Renal cortical epithelial cell (primary cell): ENCODE measurements around the gene SLC47A2. TPM values are rescaled to one million over a fixed set of nuclear protein-coding genes. Genes with fewer than 3 reads are reported as not detected.
A peak's percentile ranks its signal among the peaks of the same experiment; 100 is the strongest.

Source experiments
- DNase-seq: peaks from one replicate; pipeline ENCODE4 v3.0.0-alpha.2; 2011; ENCODE audit warnings: low read depth
- total RNA-seq: library from RNA; depleted of rRNA; stranded (reverse); fragments of >200 nt; gene quantifications from 2 replicates; pipeline ENCODE4 v1.2.3, GENCODE V29; 2014

Gene SLC47A2
- total RNA-seq, 1 donor from 2014 or later, result 0.55 TPM

DNA sequence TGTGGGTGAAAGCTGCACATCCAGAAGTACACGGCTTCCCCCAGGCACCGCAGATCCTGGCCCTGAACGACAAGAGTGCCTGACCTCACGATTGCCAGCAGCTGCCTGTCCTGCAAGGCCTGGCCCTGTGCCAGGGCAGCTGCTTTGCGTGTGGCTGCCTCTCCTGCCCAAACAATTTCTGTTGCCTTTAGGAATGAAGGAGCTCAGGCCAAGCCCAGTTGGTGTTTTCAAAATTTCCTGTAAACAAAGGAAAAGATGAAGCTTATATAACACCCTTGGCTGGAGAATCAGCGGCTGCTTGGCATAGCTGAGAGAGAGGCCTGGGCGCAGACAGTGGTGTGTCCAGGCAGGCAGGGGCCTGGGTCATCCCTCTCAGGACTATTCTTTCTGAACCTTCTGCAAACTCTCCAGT lies 11.7 kb upstream of the SLC47A2 start:
- peak; percentile 79 for DNase-seq

DNA sequence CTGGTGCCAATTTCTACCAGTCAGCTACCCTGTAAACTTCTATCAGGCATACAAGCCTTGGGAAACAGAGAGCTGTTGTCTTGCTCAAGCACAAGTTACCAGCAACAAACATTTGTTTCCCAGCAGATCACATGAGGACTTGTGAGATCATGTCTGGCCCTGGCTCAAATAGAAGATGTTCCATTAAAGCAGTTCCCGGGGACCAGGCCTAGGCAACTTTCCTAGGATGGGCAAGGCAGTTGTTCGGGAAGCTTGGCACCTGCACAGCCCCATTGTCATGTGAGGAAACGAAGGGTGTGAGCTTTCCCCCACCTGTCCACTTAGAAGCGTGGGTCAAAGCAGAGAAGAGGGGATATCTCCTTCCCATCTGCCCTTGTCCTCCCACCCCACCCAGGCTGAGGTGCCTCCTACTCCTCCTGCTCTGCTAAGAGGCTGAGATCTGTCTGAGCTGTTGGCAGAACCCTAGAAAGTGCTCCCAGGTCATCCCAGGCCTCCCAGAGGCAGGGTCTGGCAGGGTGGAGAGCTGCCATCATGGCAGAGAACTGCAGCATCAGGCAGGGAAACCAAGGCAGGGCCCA lies 11.2 kb upstream of the SLC47A2 start:
- peak; percentile 93 for DNase-seq

DNA sequence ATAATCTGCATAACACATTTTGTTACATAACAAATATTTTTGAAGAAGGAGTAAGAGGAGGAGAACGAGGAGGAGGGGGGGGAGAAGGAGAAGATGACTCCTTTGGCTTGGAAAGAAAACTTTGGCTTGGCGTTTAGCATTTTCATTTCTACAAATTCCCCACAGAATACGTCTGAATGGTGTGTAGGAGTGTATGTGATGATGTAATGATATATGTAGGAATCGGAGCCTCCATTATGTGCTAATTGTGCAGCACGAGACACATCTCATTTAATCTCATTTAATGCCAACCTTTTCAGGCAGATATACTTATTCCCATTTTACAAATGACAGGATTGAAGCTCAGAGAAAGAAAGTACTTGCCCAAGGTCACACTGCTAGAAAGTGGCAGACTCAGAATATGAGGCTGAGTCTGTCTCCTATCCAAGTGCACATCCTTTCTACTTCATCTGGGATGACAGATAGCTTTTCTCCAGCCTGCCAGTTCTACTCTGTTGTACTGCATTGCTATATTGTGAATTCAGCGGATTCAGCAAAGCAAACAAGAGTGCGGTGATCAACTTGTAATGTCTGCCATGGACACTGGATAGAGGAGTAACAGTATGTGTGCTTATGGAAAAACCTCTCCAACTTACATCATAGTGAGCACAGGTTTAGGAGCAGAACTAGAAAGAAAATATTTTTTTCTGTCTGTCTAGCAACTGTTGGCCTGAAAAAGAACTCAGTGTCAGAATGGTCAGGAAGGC lies 10.4 kb upstream of the SLC47A2 start:
- DNase-seq, result no peak

DNA sequence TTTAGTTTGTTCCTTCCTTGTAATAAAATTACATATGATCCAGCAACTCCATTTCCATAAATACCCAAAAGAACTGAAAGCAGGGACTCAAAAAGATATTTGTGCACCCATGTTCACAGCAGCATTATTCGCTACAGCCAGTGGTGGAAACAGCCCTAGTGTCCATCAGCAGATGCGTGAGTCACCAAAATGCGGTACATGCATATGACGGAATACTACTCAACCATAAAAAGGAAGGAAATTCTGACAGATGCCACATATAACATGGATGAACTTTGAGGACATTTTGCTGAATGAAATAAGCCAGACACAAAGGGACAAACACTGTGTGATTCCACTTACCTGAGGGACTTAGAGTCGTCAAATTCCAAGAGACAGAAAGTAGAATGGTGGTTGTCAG lies 9.1 kb upstream of the SLC47A2 start:
- no peak for DNase-seq

DNA sequence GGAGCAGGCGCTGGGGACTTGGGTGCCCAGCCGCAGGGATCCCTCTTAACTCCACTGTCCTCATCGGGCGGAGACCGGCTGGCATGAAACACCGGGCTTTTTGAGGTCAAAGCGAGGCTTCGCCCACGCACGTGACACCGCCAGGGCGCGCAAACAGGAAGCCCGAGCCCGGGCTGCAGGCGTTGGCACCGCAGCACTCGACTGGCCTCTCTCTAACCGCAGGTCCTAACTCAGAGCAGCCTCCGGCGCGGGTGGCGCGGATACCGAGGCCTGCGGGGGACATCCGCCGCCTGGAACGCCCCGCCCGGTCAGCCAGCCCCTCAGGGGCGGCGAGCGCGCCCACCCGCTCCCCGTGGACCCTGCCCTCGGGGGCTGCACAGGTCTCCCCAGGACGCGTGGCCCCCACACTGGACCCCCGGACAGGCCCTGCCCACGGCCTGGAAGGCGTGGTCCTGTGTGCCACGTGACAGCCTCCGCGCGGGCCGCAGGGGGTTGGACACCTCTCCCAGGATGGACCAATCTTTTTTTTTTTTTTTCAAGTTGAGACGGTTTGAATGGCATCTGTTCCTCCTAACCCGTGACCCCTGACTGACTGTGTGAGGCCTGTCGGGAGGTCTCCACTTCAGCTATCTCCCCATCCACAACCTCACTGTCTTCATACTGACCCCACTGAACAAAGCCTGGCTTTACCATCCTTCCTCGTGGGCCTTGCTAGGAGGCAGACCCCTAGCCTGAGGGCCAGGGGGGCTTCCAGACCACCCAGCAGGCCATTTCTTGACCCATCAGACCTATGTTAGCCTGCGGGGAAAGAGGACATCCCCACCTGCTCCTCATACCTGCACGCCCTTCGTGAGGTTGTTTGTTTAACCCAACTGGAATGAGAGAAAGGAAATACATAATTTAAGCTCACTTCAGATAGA lies 8.4 kb upstream of the SLC47A2 start:
- peak; percentile 36 for DNase-seq

DNA sequence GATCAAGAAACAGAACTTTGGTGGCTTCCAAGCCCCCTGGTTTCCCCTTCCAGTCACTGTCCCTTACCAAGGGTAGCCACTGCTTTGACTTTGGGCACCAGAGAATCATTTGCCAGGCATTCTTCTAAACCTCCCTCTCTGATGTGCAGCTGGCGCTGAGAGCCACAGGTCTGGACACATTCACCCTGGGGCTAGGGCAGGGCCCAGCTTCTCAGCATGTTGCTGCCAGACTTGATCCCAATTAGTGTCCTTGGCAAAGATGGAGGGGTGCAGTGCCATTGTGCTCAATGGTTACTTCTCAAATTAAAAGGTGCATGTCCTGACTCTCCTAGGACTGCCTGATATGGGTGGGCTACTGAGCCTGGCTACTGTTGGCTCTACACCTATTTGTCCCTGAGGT lies 7.6 kb upstream of the SLC47A2 start:
- peak; percentile 11 for DNase-seq

DNA sequence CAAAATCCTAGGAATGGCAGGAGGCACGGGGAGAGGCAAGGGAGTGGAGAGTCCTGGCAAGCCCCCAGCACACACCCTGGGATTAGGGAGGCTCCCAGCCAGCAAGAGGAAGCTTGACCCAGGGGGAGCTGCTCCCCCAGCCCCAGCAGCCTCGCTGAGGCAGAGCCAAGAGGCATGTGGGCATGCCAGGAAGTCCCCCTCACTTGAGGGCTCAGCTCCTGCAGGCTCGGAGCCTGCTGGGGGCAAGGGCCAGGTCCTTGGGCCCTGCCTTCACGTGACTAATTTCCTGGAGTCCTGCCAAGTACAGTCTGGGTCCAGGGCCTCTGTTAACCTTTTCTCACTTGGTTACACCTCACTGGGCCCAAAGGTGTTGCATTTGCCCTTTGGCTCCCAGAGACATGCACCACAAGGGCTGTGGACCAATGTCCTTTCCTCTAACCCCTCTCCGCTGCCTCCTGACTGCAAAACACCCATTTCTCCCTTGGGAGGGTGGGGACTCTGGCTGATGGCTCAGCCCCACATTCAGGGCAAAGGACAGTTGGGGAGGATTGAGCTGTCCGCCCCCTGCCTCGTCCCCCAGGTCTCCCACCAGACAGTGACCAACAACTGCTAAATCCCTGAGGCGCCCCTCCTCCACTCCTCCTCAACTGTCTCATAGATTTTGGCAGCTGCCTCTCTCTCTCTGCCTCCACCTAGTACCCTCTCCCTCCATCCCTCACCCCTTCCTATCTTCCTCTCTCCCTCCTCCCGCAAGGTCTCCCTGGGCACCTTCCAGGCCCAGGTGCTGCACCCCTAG lies 4.4 kb upstream of the SLC47A2 start:
- peak; percentile 85 for DNase-seq

DNA sequence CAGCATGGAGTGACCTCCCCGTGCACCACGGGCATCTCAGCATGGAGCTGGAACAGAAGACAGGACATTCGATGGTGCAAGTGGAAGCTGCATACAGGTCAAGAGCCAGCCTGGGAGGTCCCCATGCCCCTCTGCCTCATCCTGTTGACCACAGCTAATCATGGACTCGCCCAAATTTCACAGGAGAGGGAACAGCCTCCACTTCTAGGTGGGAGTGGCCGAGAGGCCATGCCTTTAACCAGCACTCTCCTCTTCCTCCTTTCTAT lies 3.8 kb upstream of the SLC47A2 start:
- no peak for DNase-seq

DNA sequence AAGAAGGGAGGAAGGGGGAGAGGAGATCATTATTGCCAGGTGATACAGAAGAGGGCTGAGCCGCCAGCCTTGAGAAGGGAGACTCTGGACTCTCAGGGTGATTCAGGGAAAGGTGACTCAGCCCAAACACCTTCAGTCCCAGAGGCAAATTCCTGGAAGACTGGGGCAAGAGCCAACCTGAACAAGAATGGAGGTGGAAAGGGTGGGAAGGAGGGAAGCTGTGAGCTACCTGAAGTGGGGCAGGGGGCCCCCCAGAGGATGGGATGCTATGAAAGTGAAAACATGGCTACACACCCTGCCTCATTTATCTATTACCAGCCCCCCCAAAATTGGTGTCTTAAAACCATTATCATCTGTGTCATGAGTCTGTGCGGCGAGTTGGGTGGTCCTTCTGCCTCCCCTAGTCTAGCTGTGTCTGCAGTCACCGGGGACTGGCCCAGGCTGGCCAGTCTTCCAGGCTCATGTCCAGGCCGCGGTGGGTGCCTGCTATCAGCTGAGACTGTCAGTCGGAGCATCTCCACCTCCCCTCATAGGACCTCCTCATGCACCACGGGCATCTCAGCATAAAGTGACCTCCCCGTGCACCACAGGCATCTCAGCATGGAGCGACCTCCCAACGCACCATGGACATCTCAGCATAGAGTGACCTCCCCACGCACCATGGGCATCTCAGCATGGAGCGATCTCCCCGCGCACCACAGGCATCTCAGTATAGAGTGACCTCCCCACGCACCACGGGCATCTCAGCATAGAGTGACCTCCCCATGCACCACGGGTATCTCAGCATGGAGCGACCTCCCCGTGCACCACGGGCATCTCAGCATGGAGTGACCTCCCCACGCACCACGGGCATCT lies 3.2 kb upstream of the SLC47A2 start:
- DNase-seq, result peak; percentile 77

DNA sequence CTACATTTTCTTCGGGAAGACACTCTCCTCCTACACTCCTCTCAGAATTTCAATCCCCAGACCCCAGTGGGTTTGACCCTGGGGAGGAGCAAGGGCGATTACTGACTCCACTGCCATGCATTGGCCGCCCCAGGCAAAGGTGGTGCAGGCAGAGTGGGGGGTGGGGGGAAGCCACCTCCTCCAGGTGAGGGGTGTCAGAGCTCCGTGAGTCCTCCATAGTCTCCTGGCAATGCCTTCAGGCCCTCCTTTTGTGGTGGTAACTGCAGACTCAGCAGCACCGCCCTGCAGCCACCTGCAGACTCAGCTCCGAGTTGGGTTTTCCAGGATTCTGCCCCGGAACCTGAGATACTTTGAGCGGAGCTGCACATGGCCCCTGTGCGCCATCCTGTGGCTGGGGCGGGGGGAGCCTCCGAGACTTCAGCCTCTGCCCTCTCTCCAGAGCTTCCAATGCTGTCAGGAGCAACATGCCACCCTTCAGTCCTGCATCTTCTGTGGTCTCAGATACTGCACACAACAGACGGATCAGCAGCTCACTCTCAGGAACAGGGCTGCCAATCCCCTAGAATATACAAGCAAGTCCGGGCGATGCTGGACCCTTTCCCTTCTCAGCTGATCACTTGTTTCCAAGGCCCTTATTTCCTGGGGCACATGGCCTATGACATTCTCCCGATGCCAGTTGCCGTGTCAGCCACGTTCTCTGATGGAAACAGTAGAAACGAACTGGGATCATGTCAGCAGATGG lies 2.4 kb upstream of the SLC47A2 start:
- DNase-seq, result peak; percentile 17

DNA sequence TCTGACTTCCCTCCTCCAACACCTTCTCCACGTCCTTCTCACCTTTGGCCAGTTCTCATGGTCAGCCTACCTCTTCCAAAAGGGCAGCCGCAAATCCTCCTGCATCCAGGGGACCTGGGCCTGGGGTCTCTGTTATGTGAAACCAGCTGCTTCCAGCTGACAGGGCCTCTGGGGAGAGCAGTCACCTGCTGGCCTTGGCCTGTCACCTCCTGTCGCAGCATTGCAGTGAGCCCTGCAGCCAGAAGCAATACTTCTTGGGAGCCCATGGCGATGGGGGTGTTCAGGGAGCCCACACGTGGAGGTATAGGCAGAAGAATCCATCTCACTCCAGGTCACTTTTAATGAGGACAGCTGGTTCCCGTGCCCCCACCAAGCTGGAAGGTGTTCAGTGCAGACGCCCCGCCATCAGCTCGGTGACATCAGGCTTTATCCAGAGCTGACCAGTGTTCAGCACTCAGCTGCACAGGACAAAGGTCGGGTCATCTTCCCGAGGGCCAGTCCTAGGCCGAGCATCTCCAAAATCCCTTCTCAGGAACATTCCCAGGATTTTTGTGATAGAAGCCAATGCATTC lies 1.7 kb upstream of the SLC47A2 start:
- no peak for DNase-seq

DNA sequence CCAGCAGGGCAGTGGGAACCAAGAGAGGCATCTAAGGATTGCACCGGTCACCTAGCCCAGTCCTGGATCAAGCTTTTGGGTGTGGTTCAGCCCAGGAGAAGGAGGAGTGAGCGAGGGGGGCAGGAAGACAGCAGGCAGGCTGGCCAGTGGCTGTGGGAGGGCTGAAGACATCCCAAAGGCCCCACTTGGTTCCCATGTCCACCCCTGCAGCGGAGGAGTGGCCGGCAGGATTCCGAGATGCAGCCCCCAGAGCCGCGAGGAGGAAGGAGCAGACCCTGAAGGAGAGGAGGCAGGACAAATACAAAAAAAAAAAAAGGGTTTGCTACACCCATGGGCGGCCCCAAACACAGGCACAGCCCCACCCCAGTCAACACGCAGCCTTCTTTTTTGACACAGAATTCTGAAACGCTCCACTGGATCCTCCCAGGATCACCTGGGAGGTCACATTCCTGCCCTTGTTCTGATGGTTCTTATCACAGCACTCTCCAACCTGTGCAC lies 1.1 kb upstream of the SLC47A2 start:
- DNase-seq, result no peak

DNA sequence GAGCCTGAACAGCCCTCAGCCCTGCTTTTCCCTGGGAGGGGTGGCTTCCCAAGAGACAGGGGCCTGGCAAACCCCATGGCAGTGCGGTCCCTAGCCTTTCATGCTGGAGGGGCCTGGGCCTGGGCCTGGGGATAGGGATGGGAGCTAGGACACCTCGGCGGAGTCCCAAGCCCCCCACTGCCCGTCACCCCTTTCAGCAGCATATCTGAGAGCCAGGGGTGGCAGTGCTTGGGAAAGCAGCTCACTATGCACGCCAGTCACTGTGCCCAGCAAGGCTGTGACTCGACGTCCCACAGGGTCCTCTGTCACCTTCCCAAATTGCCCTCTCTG lies 612 bp upstream of the SLC47A2 start:
- DNase-seq, result no peak

DNA sequence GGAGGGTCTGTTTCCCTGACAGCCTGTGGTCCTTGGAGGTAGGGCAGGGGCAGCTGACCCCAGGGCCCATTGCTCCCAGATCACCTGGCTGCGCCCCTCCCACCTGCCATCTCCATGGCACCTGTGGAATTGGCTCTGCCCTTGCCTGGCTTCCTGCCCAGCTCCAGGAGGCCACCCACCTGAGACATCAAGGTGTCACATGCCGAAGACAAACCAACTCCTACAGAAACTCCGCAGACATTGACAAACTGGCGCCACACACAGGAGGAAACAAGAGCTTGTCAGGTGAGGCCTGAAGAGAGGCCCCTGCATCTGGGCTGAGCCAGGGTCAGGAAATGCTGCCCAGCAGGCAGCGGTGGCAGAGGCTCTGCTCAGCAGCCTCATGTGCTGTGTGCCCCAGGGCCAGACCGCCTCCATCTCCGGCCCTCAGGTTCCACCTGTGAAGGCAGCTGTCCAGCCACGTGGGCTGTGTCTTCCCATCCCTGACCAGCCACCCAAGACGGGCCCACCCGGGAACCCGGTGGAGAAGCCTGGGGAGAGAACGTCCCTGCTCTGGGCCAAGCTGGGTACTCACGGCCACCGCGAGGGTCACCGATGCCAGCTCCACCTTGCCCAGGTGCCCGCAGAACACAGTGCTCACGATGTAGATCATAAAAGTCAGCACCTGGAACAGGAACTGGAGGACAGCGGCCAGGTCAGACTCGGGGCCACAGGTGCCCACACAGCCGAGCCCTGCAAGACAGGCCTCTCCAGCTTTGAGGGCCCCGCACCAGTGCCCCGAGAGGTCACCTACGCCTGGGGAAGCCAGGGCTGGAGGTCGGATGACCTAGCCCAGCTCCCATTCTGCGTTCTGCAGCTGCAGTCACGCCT lies 1.6 kb downstream of the SLC47A2 start:
- no peak for DNase-seq

DNA sequence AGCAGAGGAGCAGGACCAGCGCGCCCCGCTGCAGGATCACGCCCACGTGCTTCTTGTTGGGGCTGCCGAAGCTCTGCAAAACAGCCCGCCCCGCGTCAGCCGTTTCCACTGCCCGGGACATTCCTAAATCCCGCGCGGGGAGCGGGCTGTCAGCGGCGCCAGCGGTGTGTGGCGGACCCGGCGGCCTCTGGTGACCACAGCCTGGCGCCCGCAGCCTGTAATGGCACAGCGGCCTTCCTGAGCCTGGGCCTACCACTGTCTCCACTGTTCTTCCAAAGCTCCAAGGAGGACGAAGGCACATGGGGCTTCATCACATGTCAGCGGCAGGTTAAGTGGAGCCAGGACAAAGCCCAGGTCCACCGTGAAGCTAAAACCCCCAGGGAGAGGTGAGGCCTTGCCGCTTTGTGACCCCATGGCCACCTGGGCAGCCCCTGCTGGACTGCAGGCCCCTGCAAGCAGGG lies 2.5 kb downstream of the SLC47A2 start:
- no peak for DNase-seq

DNA sequence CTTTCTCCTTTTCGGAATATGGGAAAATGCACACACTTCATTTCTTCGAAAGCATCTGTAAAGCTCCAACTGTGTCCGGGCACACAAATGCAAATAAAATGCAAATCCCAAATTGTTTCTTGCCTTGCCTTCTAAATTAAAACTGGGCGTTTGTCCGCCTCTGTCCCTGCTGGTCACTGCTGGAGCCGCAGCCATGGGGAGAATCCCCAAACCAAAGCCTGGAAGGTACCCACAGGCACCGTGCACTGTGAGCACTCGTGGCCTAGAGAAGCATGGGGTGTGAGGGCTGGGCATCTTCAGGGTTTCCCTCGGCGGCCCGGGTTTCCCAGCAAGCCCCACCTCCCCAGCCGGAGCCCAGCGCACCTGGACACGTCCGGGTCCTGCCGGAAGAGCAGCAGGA lies 2.9 kb downstream of the SLC47A2 start:
- no peak for DNase-seq

DNA sequence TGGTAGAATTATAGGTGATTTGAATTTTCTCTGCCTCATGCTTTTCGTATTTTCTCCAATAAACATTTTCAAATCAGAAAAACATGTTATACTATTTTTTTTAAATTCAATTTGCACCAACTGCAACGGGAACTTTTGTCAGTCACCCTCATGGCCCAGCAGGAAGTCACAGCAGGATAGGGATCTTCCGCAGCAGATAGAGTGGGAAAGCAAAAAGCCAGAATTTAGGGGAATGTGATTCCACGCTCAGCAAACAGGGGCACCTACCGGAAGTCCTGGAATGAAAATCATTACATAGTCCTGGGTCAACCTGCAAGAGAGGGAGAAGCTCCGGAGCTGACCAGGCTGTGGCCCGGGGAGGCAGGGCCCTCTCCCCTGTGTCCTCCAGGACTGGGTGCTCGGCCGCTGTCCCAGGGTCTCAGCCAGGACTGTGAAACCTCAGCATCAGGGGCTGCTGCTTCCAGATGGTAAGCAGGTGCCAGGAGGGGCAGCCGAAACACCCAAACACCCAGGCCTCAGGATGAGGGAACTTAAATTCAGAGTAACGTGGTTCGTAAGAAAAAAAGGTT lies 3.9 kb downstream of the SLC47A2 start:
- no peak for DNase-seq

DNA sequence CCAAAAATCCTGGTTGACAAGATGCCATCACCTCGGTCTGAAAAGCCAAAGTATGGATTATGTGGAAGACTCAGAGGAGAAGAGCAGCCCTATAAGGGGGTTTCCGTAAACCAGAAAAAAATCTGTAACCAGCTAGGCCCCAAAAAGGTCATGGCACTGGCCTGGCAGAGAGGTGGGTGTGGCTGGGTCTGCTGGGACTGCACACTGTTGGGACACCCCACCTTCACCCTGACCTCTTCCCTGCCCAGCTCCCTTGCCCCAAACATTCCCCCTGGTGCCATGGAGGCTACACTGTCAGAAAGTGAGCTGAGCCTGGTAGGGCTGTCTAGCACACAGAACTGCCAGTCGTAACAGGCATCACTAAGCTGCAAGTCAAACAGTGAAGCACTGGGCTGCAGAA lies 6.5 kb downstream of the SLC47A2 start:
- DNase-seq, result no peak
